ENCODE results near the gene TCF23. TPM values are rescaled to one million over a fixed set of nuclear protein-coding genes. Genes with fewer than 3 reads are reported as not detected.

TCF23 gene
- total RNA-seq, 6 experiments from 2014 or later: not detected

DNA sequence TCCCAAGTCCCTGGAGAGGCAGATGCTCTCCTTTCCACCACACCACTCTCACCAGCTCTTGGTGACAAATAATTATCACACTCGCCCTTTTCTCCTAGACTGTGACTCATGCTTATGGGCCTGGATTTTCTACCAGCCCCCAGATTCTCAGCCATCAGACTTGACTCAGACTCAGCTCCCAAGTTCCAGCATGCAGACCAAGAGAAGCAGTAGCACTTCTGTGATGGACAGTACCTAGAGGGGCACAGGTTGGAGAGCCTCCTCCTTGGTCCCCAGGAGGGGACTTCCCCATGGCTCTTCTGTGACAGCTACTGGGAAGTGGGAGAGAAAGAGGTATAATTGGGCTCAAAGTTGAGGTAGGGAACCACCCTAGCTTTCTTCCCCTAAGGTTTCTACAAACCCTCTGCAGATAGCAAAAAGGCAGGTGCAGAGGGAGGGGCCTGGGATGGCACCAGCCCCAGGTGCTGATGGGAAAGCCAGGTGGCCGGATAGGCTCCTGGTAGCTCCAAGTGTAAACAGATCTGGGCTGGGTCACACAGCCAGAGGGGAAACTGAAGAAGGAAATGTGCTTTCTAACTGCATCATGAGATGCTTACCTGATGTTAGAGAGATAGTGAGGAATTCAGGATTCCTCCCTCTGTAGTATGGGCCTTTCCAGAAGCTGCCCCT lies 4.1 kb downstream of the TCF23 start:
- H3K4me1 Mint-ChIP-seq (ENCODE audit: low read depth): peaks cover 6% of the 10 kb centered on the region
- peak; percentile 43 for DNase-seq
- no peak overlapping the region for H3K4me3 Mint-ChIP-seq
- H3K9me3 Mint-ChIP-seq: no peaks in the 10 kb centered on the region
- peaks cover 43% of the 10 kb centered on the region for H3K27me3 Mint-ChIP-seq (ENCODE audit: insufficient read depth)
- no peak overlapping the region for H3K27ac Mint-ChIP-seq
- H3K36me3 Mint-ChIP-seq (ENCODE audit: low read depth): no peaks in the 10 kb centered on the region
- TF ChIP-seq CTCF (IDR thresholded peaks at IDR 0.05): no peak

DNA sequence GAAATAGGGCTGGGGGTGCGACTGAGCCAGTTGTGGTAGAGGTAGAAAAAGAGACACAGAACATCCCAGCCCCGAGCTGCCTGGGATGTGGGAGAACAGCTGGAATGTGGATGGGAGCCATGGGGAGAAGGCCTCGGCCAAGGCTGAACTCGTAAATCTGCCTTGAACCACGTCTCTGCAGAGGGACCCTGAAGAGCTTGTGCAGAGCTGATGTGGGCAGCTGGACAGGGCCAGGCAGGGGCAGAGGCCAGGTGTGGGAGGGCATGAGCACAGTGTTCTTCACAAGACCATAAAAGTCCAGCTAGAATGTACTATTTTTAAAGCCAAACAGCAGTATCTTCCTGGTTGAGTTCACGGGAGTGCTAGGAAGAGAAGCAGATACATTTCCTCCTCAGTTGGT lies 5.7 kb downstream of the TCF23 start:
- H3K27ac Mint-ChIP-seq: no peak overlapping the region
- no peaks in the 10 kb centered on the region for H3K9me3 Mint-ChIP-seq
- H3K36me3 Mint-ChIP-seq (ENCODE audit: low read depth): no peaks in the 10 kb centered on the region
- no peak for TF ChIP-seq CTCF (IDR thresholded peaks at IDR 0.05)
- H3K27me3 Mint-ChIP-seq (ENCODE audit: insufficient read depth): peaks cover 42% of the 10 kb centered on the region
- H3K4me3 Mint-ChIP-seq: no peak overlapping the region
- H3K4me1 Mint-ChIP-seq (ENCODE audit: low read depth): peaks cover 6% of the 10 kb centered on the region
- no peak for DNase-seq

- no peak for DNase-seq
- Mint-ChIP-seq H3K4me1 (ENCODE audit: low read depth) (peaks cover 6% of the 10 kb centered on the region), H3K27me3 (ENCODE audit: insufficient read depth) (peaks cover 39% of the 10 kb centered on the region), H3K27ac (no peak overlapping the region), H3K4me3 (no peak overlapping the region), H3K36me3 (ENCODE audit: low read depth) (no peaks in the 10 kb centered on the region), H3K9me3 (no peaks in the 10 kb centered on the region)
- TF ChIP-seq CTCF (IDR thresholded peaks at IDR 0.05): no peak
Measured at GRCh38 chr2:27155069-27155520, 6.3 kb downstream of the TCF23 start.

DNA sequence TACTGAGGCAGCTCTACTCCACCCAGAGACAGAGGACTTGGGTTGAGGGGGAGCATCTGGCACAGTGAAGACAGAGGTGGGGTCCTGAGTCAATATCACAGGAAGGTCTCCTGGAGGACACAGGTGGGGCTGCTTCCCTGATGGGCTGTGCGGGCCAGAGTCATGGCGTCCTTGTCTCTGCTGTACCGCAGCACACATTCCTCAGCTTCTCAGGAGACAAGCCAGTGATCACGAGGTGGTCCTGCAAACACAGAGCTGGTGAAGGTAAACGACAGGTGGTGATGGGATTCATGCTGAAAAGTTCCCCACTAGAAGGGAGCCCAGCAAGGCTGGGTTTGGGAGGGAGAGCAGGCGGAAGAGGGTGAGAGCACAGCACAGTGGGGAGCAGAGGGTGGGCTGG lies 9.7 kb downstream of the TCF23 start:
- H3K4me3 Mint-ChIP-seq: no peak overlapping the region
- H3K36me3 Mint-ChIP-seq (ENCODE audit: low read depth): no peaks in the 10 kb centered on the region
- no peak overlapping the region for H3K27ac Mint-ChIP-seq
- peaks cover 11% of the 10 kb centered on the region for H3K4me1 Mint-ChIP-seq (ENCODE audit: low read depth)
- peaks cover 28% of the 10 kb centered on the region for H3K27me3 Mint-ChIP-seq (ENCODE audit: insufficient read depth)
- no peaks in the 10 kb centered on the region for H3K9me3 Mint-ChIP-seq
- DNase-seq: no peak
- no peak for TF ChIP-seq CTCF (IDR thresholded peaks at IDR 0.05)

GRCh38 chr2:27159271-27159670 lies 10.5 kb downstream of the TCF23 start:
- DNase-seq: no peak
- no peaks in the 10 kb centered on the region for H3K36me3 Mint-ChIP-seq (ENCODE audit: low read depth)
- no peak overlapping the region for H3K4me3 Mint-ChIP-seq
- H3K9me3 Mint-ChIP-seq: no peaks in the 10 kb centered on the region
- peaks cover 11% of the 10 kb centered on the region for H3K4me1 Mint-ChIP-seq (ENCODE audit: low read depth)
- no peak for TF ChIP-seq CTCF (IDR thresholded peaks at IDR 0.05)
- H3K27me3 Mint-ChIP-seq (ENCODE audit: insufficient read depth): peaks cover 30% of the 10 kb centered on the region
- H3K27ac Mint-ChIP-seq: no peak overlapping the region
